Islet of Langerhans (tissue), 1 donor: Measurements from ENCODE around the gene CNDP2.

Source experiments
- FAIRE-seq: peaks from one replicate; lab custom pipeline; 2011; peaks lifted over from hg19 to GRCh38; lab: Jason Lieb, UNC

CNDP2 gene

DNA sequence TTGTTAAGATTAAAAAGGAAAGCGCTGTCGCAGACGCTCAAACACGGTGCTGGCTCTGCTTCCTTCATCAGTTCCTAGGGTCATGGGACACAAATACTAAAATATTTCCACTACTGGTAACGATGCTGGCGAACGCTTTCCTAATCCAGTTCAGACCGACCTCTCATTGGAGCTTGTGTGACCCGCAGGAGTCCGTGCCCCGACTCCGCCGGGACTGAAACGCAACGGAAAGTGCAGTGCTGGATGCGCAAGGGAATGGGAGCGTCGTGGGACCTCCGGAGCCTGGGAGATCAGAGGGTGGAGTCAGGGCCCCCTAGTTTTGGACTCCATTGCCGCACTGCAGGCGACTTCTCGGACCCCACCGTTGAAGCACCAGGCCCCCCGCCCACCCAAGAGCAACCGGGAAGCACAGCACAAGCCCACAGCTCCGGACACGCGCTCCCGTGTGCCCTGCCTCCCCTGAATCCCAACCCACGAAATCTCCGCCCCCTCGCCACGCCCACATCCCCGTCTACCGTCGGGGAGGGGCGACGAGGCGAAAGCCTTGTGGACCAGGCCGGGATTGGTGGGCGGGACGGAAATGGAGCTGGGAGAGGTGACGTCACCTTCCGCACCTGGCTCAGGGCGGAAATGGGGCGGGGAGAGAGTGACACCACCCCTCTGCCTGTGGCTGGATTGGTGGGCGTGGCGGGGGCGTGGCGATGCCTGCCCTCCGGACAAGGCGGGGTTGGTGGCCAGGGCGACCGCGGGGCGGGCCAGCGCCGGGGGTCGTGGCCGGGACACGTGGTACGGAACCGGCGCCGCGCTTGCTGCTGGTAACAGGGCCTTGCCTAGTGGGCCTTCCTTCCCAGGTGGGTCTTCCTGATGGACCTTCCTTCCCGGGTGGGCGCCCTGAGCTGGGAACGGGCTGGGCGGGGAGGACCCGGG lies at the start of gene CNDP2:
Gene CNDP2 (plus strand): TSS at position 783 of the 927 bp plus-strand sequence. CDS start 3,611 bp downstream, outside the sequence.
- peak; percentile 85 for FAIRE-seq

DNA sequence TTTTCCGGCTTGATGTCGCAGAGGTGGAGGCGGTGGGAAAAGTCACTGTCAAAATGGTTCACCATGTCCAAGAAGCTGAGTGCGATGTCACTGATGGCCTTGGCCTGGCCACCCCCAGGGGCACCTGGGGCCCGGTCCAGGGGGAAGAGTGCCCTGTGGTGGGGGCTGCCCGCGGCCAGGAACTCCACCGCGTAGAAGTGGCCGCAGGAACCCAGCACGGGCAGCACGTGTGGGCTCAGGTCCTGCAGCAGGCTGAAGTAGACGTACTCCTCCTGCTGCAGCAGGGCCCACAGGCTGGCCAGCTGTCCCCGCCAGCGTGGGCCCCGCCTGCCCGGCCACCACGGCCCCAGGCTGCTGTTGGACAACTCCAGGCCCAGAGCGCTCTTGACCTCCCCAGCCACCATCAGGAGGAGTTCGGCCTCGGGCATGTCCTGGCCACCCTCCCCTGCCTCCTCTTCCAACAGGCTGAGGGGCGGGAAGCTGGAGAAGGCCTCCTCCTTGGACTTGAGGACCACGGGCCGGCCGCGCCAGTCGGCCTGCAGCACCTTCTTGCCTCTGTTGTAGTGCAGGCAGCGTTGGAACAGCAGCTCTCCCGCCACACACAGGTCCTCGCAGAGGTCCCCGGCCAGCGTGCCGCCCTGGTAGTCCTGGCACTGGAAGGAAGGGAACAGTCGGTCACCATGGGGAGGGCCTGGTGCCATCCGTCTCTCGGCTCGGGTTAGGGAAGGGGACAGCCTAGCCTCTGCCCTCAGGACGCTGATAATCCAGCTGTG lies 49.3 kb upstream of the CNDP2 start:
- no peak for FAIRE-seq

DNA sequence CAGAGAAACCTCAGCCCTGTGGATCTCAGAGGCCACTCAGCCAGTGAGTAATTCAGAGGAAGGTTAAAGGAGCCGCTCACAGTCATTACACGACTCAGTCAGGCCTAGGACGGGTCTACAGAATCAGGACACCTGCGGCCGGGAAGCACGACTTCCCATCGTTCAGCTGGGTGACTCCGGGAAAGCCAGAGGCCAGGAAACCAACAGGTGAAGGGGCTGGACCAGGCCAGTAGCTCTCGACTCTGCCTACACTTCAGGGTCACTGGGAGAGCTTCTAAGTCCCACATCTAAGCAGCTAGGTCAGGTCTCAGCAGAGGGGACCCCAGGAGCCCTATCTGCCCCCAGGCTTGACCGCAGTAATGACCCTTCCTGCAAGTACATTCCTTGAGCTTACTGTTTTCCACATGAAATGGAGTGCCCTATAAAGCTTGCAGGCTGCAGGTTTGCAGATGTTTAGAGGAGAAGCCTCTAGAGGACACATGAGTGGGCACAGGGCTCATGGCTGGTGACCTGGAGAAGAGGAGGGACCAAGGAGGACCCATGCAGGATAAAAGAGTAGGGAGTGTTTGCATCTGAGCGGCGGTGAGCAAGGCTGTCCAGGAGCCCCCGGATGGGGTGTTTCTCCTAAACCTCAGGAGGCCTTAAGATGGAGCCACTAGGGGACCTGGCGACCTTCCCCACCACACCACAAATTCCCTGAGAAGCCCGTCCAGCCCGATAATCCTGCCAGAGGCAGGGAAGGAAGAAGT lies 48.6 kb upstream of the CNDP2 start:
- no peak for FAIRE-seq

- no peak for FAIRE-seq
These were observed 45.5 kb upstream of the CNDP2 start for GRCh38 chr18:74450626-74451025.

- no peak for FAIRE-seq
These were observed 45.0 kb upstream of the CNDP2 start for GRCh38 chr18:74451148-74451547.

DNA sequence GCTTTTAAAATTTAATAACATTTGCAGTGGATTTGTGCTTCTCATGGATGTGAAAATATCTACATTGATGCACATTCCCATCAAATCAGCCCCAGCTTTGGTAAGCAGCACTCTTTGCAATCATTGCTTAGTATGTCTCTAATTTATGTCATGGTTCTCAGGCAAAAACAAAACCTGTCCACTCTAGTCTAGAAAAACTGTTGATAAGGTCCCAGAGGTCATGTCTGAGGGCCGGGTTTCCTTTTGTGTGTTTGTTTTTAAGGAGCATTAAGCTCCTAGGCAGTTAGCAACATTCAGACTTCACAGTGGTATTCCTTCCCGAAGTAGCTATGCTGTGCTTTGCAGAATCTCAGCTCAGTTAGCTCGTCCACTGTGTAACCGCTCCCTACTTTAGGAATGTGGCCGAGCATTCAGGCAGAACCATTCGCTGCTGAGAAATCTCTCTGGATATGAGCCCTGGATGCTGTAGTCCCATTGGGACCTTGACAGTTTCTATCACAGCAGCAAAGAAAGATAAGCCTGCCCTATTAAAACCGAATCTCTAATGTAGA lies 43.1 kb upstream of the CNDP2 start:
- FAIRE-seq: no peak

DNA sequence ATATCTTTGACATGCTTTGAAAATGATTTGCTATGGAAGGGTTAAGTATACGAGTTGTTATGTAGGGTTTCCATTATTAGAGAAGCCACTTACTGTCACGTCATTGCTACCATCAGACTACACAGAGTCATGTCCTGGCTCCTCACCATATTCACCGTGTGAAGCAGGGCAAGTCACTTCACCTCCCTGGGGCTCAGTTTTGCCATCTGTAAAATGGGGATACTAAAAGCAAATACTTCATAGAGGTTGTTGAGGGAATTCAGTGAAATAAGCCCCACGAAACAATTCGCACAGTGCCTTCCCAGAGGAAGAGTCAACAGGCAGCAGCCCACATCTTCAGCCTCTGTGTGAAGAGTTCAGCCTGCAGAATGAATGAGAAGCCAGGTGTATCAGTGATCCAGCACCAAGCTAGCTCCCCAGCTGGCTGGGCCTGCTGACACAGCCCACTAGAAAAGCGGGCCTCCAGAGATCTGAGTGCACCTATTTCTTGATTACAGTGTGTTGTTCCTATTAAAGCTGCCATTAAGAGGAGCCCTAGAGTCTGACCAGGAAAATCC lies 42.4 kb upstream of the CNDP2 start:
- no peak for FAIRE-seq

DNA sequence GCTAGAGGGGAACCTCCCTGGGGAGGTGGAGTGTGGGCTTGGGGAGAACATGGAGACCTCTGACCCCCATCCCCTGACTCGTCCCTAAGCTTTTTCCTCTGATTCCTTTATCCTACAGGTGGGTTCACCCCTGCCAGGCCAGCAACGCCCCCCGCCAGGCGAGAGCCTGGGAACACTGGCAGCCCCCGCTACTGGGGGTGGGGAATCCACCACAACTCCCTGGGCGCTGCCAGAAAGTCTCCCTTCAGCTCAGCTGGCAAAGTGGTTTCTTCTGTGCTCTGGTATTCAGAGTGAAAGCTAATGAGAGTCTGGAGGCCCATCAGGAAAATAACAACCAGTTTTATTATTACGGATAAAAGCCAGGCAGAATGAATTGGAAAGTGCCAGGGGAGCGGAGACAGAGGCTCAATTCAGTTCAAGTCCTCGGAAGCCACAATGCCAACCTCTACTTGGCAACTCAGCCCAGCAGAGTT lies 41.8 kb upstream of the CNDP2 start:
- FAIRE-seq: no peak

GRCh38 chr18:74455386-74455785 lies 40.8 kb upstream of the CNDP2 start:
- FAIRE-seq: no peak

GRCh38 chr18:74456017-74456348 lies 40.2 kb upstream of the CNDP2 start:
- no peak for FAIRE-seq

- no peak for FAIRE-seq
These were observed 39.7 kb upstream of the CNDP2 start for GRCh38 chr18:74456349-74457042.

- FAIRE-seq: no peak
These were observed 39.0 kb upstream of the CNDP2 start, which contains the start of gene DIPK1C for GRCh38 chr18:74457043-74457724. TSS of gene DIPK1C (minus strand) at chr18:74457308. CDS start at chr18:74457259, 49 bp downstream.

DNA sequence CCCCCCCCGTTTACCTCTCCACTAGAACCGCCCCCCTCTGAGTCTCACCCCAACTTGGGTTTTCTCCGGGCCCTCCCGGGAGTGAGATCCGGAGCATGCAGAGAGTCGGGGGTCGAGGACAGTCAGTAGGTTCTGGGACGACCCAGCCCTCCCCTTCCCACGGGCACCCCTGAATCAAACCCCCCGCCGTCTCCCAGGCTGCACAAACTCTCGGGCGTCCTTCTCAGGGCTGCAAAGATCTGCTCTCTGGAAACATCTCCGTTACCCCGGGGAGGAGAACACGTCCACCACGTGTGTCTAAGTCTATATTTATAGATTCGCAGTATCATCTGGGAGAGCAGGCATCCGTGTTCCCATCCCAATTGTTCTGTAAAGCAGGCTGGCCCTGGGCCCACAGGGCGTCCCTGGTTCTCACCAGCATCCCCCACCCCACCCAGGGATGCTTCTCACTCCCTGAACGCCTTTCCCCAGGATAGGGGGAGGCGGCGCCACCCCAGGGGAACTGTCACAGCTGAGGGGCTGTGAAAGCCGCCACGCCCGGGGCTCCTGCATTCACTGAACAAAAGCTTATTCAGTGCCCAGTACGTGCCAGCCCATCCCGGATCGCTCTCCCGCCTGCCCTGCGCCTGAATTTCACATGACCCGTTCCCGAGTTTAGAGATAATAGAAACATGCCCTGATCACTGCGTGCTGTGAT lies 38.3 kb upstream of the CNDP2 start:
- no peak for FAIRE-seq

GRCh38 chr18:74459889-74460288 lies 36.3 kb upstream of the CNDP2 start:
- FAIRE-seq: no peak

- FAIRE-seq: no peak
These were observed 35.3 kb upstream of the CNDP2 start for GRCh38 chr18:74460825-74461224.

DNA sequence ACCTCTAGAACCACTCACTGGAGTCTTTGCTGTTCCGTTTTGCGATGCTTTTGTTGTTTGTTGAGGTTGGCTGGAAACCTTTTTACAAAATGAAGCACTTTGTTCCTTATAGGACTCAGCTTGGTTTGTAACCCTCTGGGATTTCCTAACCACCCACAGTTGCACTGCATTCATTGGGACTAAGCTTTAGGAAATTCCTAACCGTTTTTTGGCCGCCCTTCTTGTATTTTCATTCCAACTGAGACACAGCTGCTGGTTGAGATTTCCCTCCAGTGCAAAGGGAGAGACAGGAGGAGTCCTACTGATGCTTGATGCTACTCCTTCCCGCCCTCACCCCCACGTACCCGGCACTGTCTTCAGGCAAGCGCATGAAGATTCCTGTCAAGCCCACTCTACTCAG lies 32.9 kb upstream of the CNDP2 start:
- no peak for FAIRE-seq

GRCh38 chr18:74463983-74464382 lies 32.2 kb upstream of the CNDP2 start:
- FAIRE-seq: no peak

GRCh38 chr18:74465775-74466174 lies 30.4 kb upstream of the CNDP2 start:
- no peak for FAIRE-seq

- no peak for FAIRE-seq
These were observed 27.6 kb upstream of the CNDP2 start for GRCh38 chr18:74468547-74469061.

DNA sequence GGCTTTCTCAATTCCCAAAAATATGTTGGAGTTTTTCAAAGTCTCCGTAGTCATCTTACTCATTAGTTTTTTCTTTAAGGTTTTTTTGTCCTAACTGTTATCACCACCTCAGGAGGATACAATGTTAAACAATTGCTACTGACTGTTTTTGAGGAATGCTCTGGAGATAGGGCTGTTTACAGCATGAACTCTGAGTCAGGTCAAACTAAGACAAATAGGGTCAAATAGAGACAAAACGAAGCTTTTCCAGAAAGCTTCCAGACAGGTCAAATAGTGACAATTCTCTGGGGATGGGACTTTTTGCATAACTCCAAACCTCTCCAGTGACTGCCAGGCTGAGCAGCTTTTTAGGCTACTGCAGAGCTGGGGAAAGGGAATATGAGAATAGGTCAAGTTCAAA lies 23.9 kb upstream of the CNDP2 start:
- FAIRE-seq: no peak
